NCI-H446 (cell line): ENCODE results near the gene RBMS2.
"Not testable (repeated sequence)": the region's sequence is repeated elsewhere in the genome, so short reads cannot be mapped to it uniquely, and the experiment has no call there.

ENCODE experiments used
- DNase-seq, 2 experiments: peaks; one replicate each; lab custom pipeline; 2025; lab: John Stamatoyannopoulos, UW

The RBMS2 gene

GRCh38 chr12:56521590-56522371, at the start of gene RBMS2:
Gene RBMS2, plus strand, starts transcription at chr12:56521820. Its CDS starts 204 bp downstream, at chr12:56522024.
- peak; percentile 19 to 74 for DNase-seq

GRCh38 chr12:56474389-56474788, 47.2 kb upstream of the RBMS2 start:
- DNase-seq, result no peak

GRCh38 chr12:56476143-56476542, 45.5 kb upstream of the RBMS2 start:
- no peak for DNase-seq

GRCh38 chr12:56476972-56477432, 44.6 kb upstream of the RBMS2 start:
- no peak for DNase-seq

- DNase-seq, result no peak
Observed at GRCh38 chr12:56477521-56478225, 43.9 kb upstream of the RBMS2 start.

- DNase-seq, result no peak
Observed at GRCh38 chr12:56479625-56480024, 42.0 kb upstream of the RBMS2 start.

- DNase-seq, result no peak
Observed at GRCh38 chr12:56484566-56484965, 37.1 kb upstream of the RBMS2 start.

GRCh38 chr12:56486694-56487093, 34.9 kb upstream of the RBMS2 start:
- DNase-seq, result no peak

- DNase-seq, result peak in 1 of 2 experiments; percentile 56
Observed at GRCh38 chr12:56487448-56488040, 34.1 kb upstream of the RBMS2 start.

- peak; percentile 65 to 88 for DNase-seq
Observed at GRCh38 chr12:56488041-56488955, 33.3 kb upstream of the RBMS2 start, which contains the start of gene GLS2. Gene GLS2, minus strand, starts transcription at chr12:56488161. Its CDS starts 43 bp downstream, at chr12:56488118.

- DNase-seq, result no peak
Observed at GRCh38 chr12:56490360-56490759, 31.3 kb upstream of the RBMS2 start.

GRCh38 chr12:56493409-56494105, 28.1 kb upstream of the RBMS2 start:
- DNase-seq, result not testable (repeated sequence)

GRCh38 chr12:56494106-56494415, 27.6 kb upstream of the RBMS2 start:
- not testable (repeated sequence) for DNase-seq

- not testable (repeated sequence) for DNase-seq
Observed at GRCh38 chr12:56494481-56494880, 27.1 kb upstream of the RBMS2 start.

GRCh38 chr12:56496704-56497103, 24.9 kb upstream of the RBMS2 start:
- peak in 1 of 2 experiments; percentile 22 for DNase-seq

- DNase-seq, result not testable (repeated sequence)
Observed at GRCh38 chr12:56498126-56498902, 23.3 kb upstream of the RBMS2 start.

GRCh38 chr12:56499452-56499851, 22.2 kb upstream of the RBMS2 start:
- DNase-seq, result not testable (repeated sequence)

- not testable (repeated sequence) for DNase-seq
Observed at GRCh38 chr12:56499879-56500278, 21.7 kb upstream of the RBMS2 start.

GRCh38 chr12:56510786-56511185, 10.8 kb upstream of the RBMS2 start:
- no peak for DNase-seq

GRCh38 chr12:56514014-56514318, 7.7 kb upstream of the RBMS2 start:
- not testable (repeated sequence) for DNase-seq
